Activated CD4-positive, alpha-beta T cell treated with anti-CD3 and anti-CD28 coated beads, Interleukin-2, amount 10 ng/mL, durations not matched to agents 7 days and 5 days (primary cell): ENCODE results near the gene NUP188. TPM values are rescaled to one million over a fixed set of nuclear protein-coding genes. Genes with fewer than 3 reads are reported as not detected.
"Not testable (repeated sequence)": the region's sequence is repeated elsewhere in the genome, so short reads cannot be mapped to it uniquely, and the experiment has no call there.

Source experiments
- CTCF ChIA-PET: fragments of 350-600 bp; sonication (Branson Sonifier 250); formaldehyde crosslinking; loops from one replicate; lab custom pipeline; 2021; ENCODE audit warnings: antibody characterized with exemption; lab: Charles Lee
- POLR2A ChIA-PET: fragments of 350-600 bp; sonication (Branson Sonifier 250); formaldehyde crosslinking; loops from one replicate; lab custom pipeline; 2021; ENCODE audit warnings: antibody characterized with exemption; lab: Charles Lee
- DNase-seq: peaks from one replicate; pipeline ENCODE4 v3.0.0-alpha.2; 2020
- H3K27ac Mint-ChIP-seq: one replicate; pipeline ENCODE4 v1.8.0; 2021; ENCODE audit warnings: mild to moderate bottlenecking, moderate library complexity, mixed read lengths
- H3K27me3 Mint-ChIP-seq: one replicate; pipeline ENCODE4 v1.8.0; 2021; ENCODE audit warnings: mixed read lengths
- H3K36me3 Mint-ChIP-seq: one replicate; pipeline ENCODE4 v1.8.0; 2021; ENCODE audit warnings: low read depth, mixed read lengths
- H3K4me1 Mint-ChIP-seq: one replicate; pipeline ENCODE4 v1.8.0; 2021; ENCODE audit warnings: mixed read lengths
- H3K4me3 Mint-ChIP-seq: one replicate; pipeline ENCODE4 v1.8.0; 2021; ENCODE audit warnings: mild to moderate bottlenecking, moderate library complexity, mixed read lengths
- H3K9me3 Mint-ChIP-seq: one replicate; pipeline ENCODE4 v1.8.0; 2021; ENCODE audit warnings: mixed read lengths
- total RNA-seq, 2 experiments: library from RNA; stranded (reverse); gene quantifications; one replicate each; pipeline ENCODE4 v1.2.3, GENCODE V29; 2021

NUP188 gene
- total RNA-seq, 2 experiments from 2014 or later, result 87.7 to 87.8 TPM

DNA sequence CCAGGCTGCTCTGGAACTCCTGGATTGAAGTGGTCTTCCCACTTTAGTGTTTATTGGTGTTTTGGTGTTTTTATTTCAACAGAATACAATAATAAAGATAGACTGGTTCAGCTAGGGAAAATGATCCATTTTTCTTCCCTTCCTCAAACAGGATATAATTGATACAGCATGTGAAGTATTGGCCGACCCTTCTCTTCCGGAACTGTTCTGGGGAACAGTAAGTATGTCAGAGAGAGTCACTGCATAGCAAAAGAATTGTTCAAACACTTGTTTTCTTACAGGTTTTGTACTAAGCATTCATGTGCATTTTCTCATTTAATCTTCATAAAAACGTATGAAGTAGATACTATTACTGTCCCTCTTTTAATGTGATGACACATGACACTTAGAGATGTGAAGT, 31.6 kb downstream of the NUP188 start:
- Mint-ChIP-seq H3K4me1 (no peaks in the 10 kb centered on the region), H3K36me3 (peaks cover 62% of the 10 kb centered on the region), H3K4me3 (no peak overlapping the region), H3K27ac (no peak overlapping the region), H3K9me3 (no peaks in the 10 kb centered on the region), H3K27me3 (no peaks in the 10 kb centered on the region)
- ChIA-PET POLR2A (no interaction called here), CTCF (no interaction called here)
- no peak for DNase-seq

DNA sequence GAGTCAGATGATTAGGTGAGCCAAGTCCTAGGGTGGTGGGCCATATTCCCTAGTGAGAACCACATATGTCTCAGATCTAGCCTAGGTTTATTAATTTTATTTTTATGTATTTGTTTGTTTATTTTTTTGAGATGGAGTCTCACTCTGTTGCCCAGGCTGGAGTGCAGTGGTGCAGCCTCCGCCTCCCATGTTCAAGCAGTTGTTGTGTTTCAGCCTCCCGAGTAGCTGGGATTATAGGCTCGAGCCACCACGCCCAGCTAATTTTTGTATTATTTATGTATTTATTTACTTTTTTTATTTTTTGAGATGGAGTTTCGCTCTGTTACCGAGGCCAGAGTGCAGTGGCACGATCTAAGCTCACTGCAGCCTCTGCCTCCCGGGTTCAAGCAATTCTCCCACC, 36.0 kb downstream of the NUP188 start:
- ChIA-PET POLR2A (no interaction called here), CTCF (interaction anchor here (1.4 kb wide), 1 partner anchor 9 kb away, joined by 4 read pairs; no protein-coding TSS in a partner anchor)
- Mint-ChIP-seq H3K27me3 (no peaks in the 10 kb centered on the region), H3K4me3 (no peak overlapping the region), H3K27ac (no peak overlapping the region), H3K4me1 (no peaks in the 10 kb centered on the region), H3K9me3 (no peaks in the 10 kb centered on the region), H3K36me3 (peaks cover 72% of the 10 kb centered on the region)
- DNase-seq, result no peak

DNA sequence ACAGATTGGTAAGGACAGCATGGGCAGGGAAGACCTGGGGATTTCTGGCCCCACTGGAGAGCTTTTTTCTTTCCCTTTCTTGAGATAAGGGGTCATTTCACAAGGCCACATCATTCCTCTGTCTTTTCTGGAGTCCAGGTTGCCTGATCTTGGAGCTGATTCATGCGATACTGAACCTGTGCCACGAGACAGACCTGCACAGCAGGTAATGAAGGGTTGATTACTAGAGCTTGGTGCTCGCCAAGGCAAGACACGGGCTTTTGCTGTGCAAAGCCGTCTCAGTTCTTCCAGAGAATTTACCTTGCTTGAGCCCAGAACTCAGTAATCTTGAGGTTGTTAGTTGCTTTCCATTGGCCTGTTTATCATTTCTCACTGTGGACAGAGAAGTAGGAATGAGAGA, 39.2 kb downstream of the NUP188 start:
- CTCF ChIA-PET, result interaction anchor here (0.5 to 2.8 kb wide), 2 partner anchors 41 to 681 kb away, joined by 4 to 7 read pairs; partner anchors contain the start of gene SH3GLB2
- Mint-ChIP-seq H3K4me1 (no peaks in the 10 kb centered on the region), H3K27ac (no peak overlapping the region), H3K27me3 (no peaks in the 10 kb centered on the region), H3K9me3 (no peaks in the 10 kb centered on the region), H3K4me3 (no peak overlapping the region), H3K36me3 (peaks cover 55% of the 10 kb centered on the region)
- POLR2A ChIA-PET, result no interaction called here
- no peak for DNase-seq

DNA sequence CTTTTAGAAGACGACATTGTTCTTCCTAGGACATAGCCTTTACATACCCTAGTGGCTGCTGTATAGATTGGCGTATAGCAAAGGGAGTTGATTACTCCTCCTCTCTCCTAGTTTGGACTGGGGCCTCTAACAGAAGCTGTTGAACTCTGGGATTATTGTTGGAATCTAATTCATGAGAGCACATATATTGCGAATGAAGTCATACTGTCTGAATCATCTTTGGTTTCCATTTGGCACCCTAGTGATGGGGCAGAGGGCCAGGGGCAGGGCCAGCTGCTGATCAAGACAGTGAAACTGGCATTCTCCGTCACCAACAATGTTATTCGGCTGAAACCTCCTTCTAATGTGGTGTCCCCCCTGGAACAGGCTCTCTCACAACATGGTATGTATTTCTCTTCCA, 40.3 kb downstream of the NUP188 start:
- peaks cover 2% of the 10 kb centered on the region for H3K4me1 Mint-ChIP-seq
- no peak overlapping the region for H3K27ac Mint-ChIP-seq
- no peak for DNase-seq
- ChIA-PET CTCF (interaction anchor here (1.0 to 2.8 kb wide), 2 partner anchors 20 to 40 kb away, joined by 3 to 7 read pairs; partner anchors contain the start of gene SH3GLB2), POLR2A (no interaction called here)
- no peaks in the 10 kb centered on the region for H3K9me3 Mint-ChIP-seq
- no peaks in the 10 kb centered on the region for H3K27me3 Mint-ChIP-seq
- H3K36me3 Mint-ChIP-seq, result peaks cover 52% of the 10 kb centered on the region
- no peak overlapping the region for H3K4me3 Mint-ChIP-seq

DNA sequence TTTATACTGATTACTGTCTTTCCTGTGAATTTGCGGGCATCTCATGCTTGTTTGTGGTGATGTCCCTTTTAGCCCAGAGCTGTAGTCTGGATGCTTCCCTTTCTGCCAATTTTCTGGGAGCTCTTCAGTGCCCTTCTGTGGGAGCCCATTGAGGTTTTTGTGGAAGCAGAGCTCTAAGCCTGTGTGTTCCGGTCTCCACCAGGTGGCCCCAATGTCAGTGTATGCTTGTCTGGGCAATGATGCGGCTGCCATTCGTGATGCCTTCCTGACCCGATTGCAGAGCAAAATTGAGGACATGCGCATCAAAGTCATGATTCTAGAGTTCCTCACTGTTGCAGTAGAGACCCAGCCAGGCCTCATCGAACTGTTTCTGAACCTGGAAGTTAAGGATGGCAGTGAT, 45.5 kb downstream of the NUP188 start:
- Mint-ChIP-seq H3K27ac (no peak overlapping the region), H3K36me3 (peaks cover 58% of the 10 kb centered on the region), H3K4me3 (no peak overlapping the region), H3K9me3 (no peaks in the 10 kb centered on the region), H3K27me3 (no peaks in the 10 kb centered on the region), H3K4me1 (peaks cover 19% of the 10 kb centered on the region)
- ChIA-PET POLR2A (no interaction called here), CTCF (interaction anchor here (0.5 kb wide), 2 partner anchors 29 to 462 kb away, joined by 3 read pairs; no protein-coding TSS in a partner anchor)
- no peak for DNase-seq

DNA sequence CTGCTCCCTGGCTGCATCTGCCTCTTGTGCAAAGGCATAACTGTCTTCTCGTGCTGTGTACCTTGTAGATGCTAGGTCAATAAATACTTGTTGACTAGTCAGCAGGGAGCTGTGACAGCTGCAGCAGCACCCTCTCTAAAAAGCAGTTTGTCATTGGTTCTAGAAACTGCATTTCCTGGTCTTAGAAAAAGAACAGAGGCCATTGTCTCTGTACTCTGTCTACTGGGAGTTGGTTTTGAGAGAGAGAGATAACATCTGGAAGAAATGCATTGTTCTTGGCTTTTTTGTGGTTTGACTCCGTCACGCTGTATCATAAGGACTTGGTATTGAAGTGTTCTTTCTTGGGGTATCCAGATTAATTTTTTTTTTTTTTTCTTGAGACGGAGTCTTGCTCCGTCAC, 48.3 kb downstream of the NUP188 start:
- peak overlapping the region; percentile 33 for H3K27ac Mint-ChIP-seq
- CTCF ChIA-PET, result interaction anchor here (1.5 kb wide), 1 partner anchor 10 kb away, joined by 6 read pairs; no protein-coding TSS in a partner anchor
- no peaks in the 10 kb centered on the region for H3K9me3 Mint-ChIP-seq
- no peak for DNase-seq
- peaks cover 29% of the 10 kb centered on the region for H3K4me1 Mint-ChIP-seq
- peaks cover 64% of the 10 kb centered on the region for H3K36me3 Mint-ChIP-seq
- H3K27me3 Mint-ChIP-seq, result no peaks in the 10 kb centered on the region
- POLR2A ChIA-PET, result no interaction called here
- no peak overlapping the region for H3K4me3 Mint-ChIP-seq

DNA sequence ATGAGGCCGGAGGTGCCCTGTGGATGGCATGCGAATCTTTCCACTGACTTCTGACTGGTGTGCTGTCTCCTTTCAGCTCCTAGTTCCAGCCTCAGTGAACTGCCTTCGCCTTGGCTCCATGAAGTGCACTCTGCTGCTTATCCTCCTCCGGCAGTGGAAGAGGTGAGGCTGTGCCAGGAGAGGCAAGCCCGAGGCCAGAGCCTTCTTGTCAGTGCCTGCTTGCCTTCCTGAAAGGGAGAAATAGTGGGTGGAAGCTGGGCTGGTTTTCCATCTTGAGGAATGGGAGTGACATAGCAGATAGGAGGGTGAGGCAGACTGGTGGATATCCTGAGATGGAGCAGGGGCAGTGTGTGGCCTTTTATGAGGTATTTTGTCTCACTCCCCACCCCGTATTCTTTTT, 51.0 kb downstream of the NUP188 start:
- Mint-ChIP-seq H3K27me3 (no peaks in the 10 kb centered on the region), H3K36me3 (peaks cover 74% of the 10 kb centered on the region), H3K4me3 (no peak overlapping the region), H3K4me1 (peaks cover 27% of the 10 kb centered on the region), H3K9me3 (no peaks in the 10 kb centered on the region), H3K27ac (peak overlapping the region; percentile 65)
- DNase-seq, result no peak
- ChIA-PET CTCF (no interaction called here), POLR2A (no interaction called here)

DNA sequence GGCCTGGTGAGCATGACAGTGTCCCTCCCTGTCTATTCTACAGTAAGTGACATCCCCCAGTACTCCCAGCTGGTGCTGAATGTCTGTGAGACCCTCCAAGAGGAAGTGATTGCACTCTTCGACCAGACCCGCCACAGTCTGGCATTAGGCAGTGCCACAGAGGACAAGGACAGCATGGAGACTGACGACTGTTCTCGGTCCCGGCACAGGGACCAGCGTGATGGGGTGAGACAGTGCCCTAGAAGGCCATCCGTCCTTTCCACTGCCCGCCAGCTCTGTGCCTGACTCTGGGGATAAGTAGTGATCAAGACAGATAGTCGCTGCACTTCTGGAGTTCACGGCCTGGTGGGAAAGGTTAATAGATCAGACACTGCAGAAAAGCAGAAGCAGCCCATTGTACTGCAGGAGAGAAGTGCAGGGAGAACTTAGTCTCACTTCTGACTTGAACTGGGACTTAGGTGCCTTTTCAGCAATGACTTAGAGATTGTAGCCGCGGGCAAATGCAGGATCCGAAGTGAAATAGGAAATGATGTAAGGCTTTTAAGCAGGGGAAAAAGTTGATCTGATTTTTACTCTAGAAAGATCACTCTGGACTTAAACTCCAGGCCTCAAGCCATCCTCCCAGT, 52.2 kb downstream of the NUP188 start:
- ChIA-PET POLR2A (no interaction called here), CTCF (no interaction called here)
- no peaks in the 10 kb centered on the region for H3K9me3 Mint-ChIP-seq
- peak overlapping the region; percentile 84 for H3K27ac Mint-ChIP-seq
- no peaks in the 10 kb centered on the region for H3K27me3 Mint-ChIP-seq
- peaks cover 66% of the 10 kb centered on the region for H3K36me3 Mint-ChIP-seq
- no peak for DNase-seq
- H3K4me3 Mint-ChIP-seq, result no peak overlapping the region
- peaks cover 24% of the 10 kb centered on the region for H3K4me1 Mint-ChIP-seq

DNA sequence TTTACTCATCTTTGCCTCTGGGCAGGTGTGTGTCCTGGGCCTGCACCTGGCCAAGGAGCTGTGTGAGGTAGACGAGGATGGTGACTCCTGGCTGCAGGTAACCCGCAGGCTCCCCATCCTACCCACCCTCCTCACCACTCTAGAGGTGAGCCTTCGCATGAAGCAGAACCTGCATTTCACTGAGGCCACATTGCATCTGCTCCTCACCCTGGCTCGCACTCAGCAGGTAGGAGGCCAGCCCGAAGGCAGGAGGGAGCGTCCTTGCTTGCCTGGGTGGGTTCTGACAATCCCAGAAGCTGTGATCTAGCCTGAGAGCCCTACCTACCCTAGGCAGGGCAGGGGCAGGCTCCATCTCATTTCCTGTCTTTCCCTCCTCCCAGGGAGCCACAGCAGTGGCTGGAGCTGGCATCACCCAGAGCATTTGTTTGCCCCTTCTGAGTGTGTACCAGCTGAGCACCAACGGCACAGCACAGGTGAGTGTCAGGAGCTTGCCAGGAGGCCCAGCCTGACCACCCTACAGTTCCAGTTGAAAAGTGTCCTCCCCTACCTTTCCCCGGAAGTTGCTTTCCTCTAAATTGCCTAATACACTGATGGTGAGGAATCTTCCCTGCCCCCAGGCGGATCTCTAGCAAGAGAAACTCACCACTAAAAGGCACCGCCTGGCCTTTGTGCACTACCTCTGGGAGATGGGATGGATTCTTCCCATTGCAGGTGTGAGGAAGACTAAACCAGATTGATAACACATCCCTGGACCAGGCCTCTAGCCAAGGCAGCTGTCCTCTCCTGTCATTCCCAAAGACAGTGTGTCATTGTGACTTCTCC, 54.2 kb downstream of the NUP188 start:
- ChIA-PET CTCF (interaction anchor here (0.6 kb wide), 1 partner anchor 20 kb away, joined by 3 read pairs; no protein-coding TSS in a partner anchor), POLR2A (interaction anchor here (0.6 kb wide), 1 partner anchor 186 kb away, joined by 3 read pairs; no protein-coding TSS in a partner anchor)
- no peaks in the 10 kb centered on the region for H3K9me3 Mint-ChIP-seq
- no peaks in the 10 kb centered on the region for H3K27me3 Mint-ChIP-seq
- H3K27ac Mint-ChIP-seq, result no peak overlapping the region
- peaks cover 62% of the 10 kb centered on the region for H3K36me3 Mint-ChIP-seq
- no peak for DNase-seq
- peaks cover 10% of the 10 kb centered on the region for H3K4me1 Mint-ChIP-seq
- H3K4me3 Mint-ChIP-seq, result no peak overlapping the region

DNA sequence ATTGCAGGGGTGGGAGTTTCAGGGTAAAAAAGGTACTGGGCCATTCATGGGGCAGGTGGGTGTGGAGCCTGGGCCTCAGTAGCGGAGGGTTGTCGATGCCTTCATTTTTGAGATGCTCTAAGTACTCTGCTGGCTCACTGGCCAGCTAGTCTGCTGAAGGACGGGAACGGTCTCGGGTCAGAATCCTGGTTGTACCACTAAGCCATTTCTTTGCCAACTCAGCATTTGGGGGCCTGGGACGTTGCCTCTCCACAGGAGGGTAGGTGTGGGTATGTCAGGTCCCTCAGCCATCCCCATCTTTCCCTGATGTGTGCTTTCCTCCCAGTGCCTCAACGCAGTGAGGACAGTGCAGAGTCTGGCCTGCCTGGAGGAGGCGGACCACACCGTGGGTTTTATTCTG, 55.5 kb downstream of the NUP188 start:
- ChIA-PET CTCF (interaction anchor here (1.5 kb wide), 1 partner anchor 185 kb away, joined by 3 read pairs; the partner anchor contains the start of gene ENDOG), POLR2A (no interaction called here)
- Mint-ChIP-seq H3K9me3 (no peaks in the 10 kb centered on the region), H3K4me1 (peaks cover 10% of the 10 kb centered on the region), H3K27me3 (no peaks in the 10 kb centered on the region), H3K4me3 (no peak overlapping the region), H3K27ac (no peak overlapping the region), H3K36me3 (peaks cover 63% of the 10 kb centered on the region)
- DNase-seq, result no peak

DNA sequence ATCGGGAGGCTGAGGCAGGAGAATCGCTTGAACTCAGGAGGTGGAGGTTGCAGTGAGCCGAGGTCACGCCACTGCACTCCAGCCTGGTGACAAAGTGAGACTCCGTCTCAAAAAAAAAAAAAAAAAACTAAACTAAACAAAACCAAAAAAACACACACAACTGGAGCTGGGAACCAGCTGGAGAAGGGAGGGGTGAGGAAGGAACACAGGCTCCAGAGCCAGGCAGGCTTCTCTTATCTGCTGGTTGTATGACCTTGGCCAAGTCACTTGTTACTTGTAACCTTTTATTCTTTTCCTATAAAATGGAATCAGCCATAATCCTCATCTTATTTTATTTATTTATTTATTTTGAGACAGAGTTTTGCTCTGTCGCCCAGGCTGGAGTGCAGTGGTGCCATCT, 56.7 kb downstream of the NUP188 start:
- H3K9me3 Mint-ChIP-seq, DNase-seq, POLR2A ChIA-PET, H3K27me3 Mint-ChIP-seq, H3K4me3 Mint-ChIP-seq, H3K27ac Mint-ChIP-seq, H3K4me1 Mint-ChIP-seq: not testable (repeated sequence)
- H3K36me3 Mint-ChIP-seq, result peaks cover 58% of the 10 kb centered on the region
- CTCF ChIA-PET, result interaction anchor here (0.6 to 1.5 kb wide), 5 partner anchors 23 to 186 kb away, joined by 3 to 4 read pairs (median 3); partner anchors contain the start of genes ENDOG and SH3GLB2

DNA sequence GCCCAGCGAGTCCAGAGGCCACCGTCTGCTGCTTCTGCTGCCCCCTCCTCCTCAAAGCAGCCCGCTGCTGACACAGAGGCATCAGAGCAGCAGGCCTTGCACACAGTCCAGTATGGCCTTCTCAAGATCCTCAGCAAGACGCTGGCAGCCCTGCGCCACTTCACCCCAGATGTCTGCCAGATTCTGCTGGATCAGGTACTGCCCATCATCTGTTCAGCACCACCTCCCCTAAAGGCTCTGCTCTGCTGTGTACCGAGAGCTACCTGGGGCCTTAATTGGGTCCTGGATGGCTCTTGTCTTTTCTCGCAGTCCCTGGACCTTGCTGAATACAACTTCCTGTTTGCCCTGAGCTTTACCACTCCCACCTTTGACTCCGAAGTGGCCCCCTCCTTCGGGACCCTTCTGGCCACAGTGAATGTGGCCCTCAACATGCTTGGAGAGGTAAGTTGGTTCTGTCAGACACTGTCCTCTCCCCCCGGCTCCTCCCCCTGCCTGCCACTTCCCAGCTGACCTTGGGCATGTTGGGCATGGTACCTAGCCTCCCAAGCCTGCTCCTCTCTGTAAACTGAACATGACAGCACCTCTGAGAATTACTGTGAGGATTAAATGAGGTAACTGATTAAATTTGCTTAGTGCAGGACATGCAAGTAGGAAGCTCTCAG, 58.0 kb downstream of the NUP188 start:
- POLR2A ChIA-PET, result no interaction called here
- peaks cover 47% of the 10 kb centered on the region for H3K36me3 Mint-ChIP-seq

More for the DNA sequence above, 58.0 kb downstream of the NUP188 start:
- H3K9me3 Mint-ChIP-seq, result no peaks in the 10 kb centered on the region
- DNase-seq, result no peak
- no peak overlapping the region for H3K27ac Mint-ChIP-seq
- H3K27me3 Mint-ChIP-seq, result no peaks in the 10 kb centered on the region
- CTCF ChIA-PET, result interaction anchor here (0.6 to 1.9 kb wide), 4 partner anchors 9 to 142 kb away, joined by 3 to 6 read pairs (median 4); no protein-coding TSS in a partner anchor
- H3K4me1 Mint-ChIP-seq, result no peaks in the 10 kb centered on the region
- no peak overlapping the region for H3K4me3 Mint-ChIP-seq
